Caco-2 (cell line): Measurements from ENCODE around the gene ITPR3. TPM values are rescaled to one million over a fixed set of nuclear protein-coding genes. Genes with fewer than 3 reads are reported as not detected.

ENCODE experiments used
- BruUV-seq: library from RNA; stranded (reverse); fragments of 400-500 nt; replicated peaks from 2 replicates; lab custom pipeline; 2021; lab: Mats Ljungman, UMichigan
- CTCF ChIA-PET: fragments of 300-600 bp; sonication (Branson Sonifier 250); formaldehyde crosslinking; loops from one replicate; lab custom pipeline; 2022; ENCODE audit warnings: antibody characterized with exemption; lab: Charles Lee
- POLR2A ChIA-PET: fragments of 300-600 bp; sonication (Branson Sonifier 250); formaldehyde crosslinking; loops from one replicate; lab custom pipeline; 2022; ENCODE audit warnings: antibody characterized with exemption; lab: Charles Lee
- DNase-seq, 2 experiments: peaks; one replicate each; pipeline versions ENCODE4 v3.0.0 to v3.0.0-alpha.2; 2020 to 2022
- H3K27me3 ChIP-seq: replicated peaks from 2 replicates; pipeline ENCODE4 v1.6.0; 2011; ENCODE audit warnings: low read length; ENCODE audit not compliant: control insufficient read depth, insufficient read depth
- H3K36me3 ChIP-seq: 2 replicates; pipeline ENCODE4 v1.5.1; 2011; ENCODE audit warnings: low read length; ENCODE audit not compliant: control insufficient read depth, insufficient read depth
- H3K4me1 ChIP-seq: fragments of 250-450 bp; sonication (Bioruptor Pico); 2 replicates; pipeline ENCODE4 v1.5.1; 2020; ENCODE audit warnings: mild to moderate bottlenecking
- H3K4me3 ChIP-seq: 2 replicates; pipeline ENCODE4 v1.5.1; 2011; ENCODE audit warnings: low read depth, mild to moderate bottlenecking, control low read depth, low read length
- H3K9me3 ChIP-seq: fragments of 250-450 bp; sonication (Bioruptor Pico); 2 replicates; pipeline ENCODE4 v1.5.1; 2020; ENCODE audit warnings: mild to moderate bottlenecking, moderate library complexity
- H3K27ac Mint-ChIP-seq: one replicate; pipeline ENCODE4 v1.8.0; 2022; ENCODE audit warnings: mixed read lengths; ENCODE audit not compliant: unreplicated experiment
- H3K27me3 Mint-ChIP-seq: one replicate; pipeline ENCODE4 v1.8.0; 2022; ENCODE audit warnings: mixed read lengths; ENCODE audit not compliant: insufficient read depth, unreplicated experiment
- H3K36me3 Mint-ChIP-seq: one replicate; pipeline ENCODE4 v1.8.0; 2022; ENCODE audit warnings: mild to moderate bottlenecking, mixed read lengths; ENCODE audit not compliant: insufficient read depth, unreplicated experiment
- H3K4me1 Mint-ChIP-seq: one replicate; pipeline ENCODE4 v1.8.0; 2022; ENCODE audit warnings: low read depth, mixed read lengths; ENCODE audit not compliant: unreplicated experiment
- H3K4me3 Mint-ChIP-seq: one replicate; pipeline ENCODE4 v1.8.0; 2022; ENCODE audit warnings: mild to moderate bottlenecking, moderate library complexity, mixed read lengths; ENCODE audit not compliant: unreplicated experiment
- H3K9me3 Mint-ChIP-seq: one replicate; pipeline ENCODE4 v1.8.0; 2022; ENCODE audit warnings: mixed read lengths; ENCODE audit not compliant: unreplicated experiment
- CTCF ChIP-seq, 2 experiments: fragments of 200-600 bp in 1 of 2; IDR thresholded peaks; 1 replicate in 1 of 2; 2 replicates in 1 of 2; pipeline versions ENCODE4 v1.5.1 to v1.8.0; 2011 to 2022; ENCODE audit warnings: antibody characterized with exemption in 1 of 2, control low read depth in 1 of 2, inconsistent platforms in 1 of 2, low read depth in 1 of 2, low read length in 1 of 2, mild to moderate bottlenecking in 1 of 2, moderate library complexity in 1 of 2; ENCODE audit not compliant: insufficient read depth in 1 of 2, severe bottlenecking in 1 of 2, unreplicated experiment in 1 of 2
- intact Hi-C: fragments of 100-400 bp; cut with micrococcal nuclease; formaldehyde crosslinking; loops from one replicate; pipeline ENCODE4 v1.10.0; 2022; ENCODE audit not compliant: unreplicated experiment
- total RNA-seq: library from RNA; stranded (reverse); gene quantifications from 2 replicates; pipeline ENCODE4 v1.2.3, GENCODE V29; 2022

ITPR3 gene
- total RNA-seq, 1 experiment from 2014 or later = 42.1 TPM

- no peak overlapping the region for H3K27ac Mint-ChIP-seq
- no peaks in the 10 kb centered on the region for H3K27me3 Mint-ChIP-seq
- DNase-seq = no peak
- H3K36me3 Mint-ChIP-seq = no peaks in the 10 kb centered on the region
- H3K9me3 ChIP-seq = no peaks in the 10 kb centered on the region
- intact Hi-C loops = no loop called here
- H3K4me1 ChIP-seq = no peaks in the 10 kb centered on the region; the same call in 1 of the 2 replicates
- BruUV-seq = no TSS peak
- ChIA-PET CTCF (no interaction called here), POLR2A (no interaction called here)
- H3K27me3 ChIP-seq = no peaks in the 10 kb centered on the region
- peaks cover 10% of the 10 kb centered on the region for H3K9me3 Mint-ChIP-seq
- H3K36me3 ChIP-seq = no peaks in the 10 kb centered on the region
- TF ChIP-seq CTCF (IDR thresholded peaks at IDR 0.05; ENCODE audit: insufficient read depth in 1 of 2, low read depth in 1 of 2, low read length in 1 of 2, severe bottlenecking in 1 of 2, unreplicated experiment in 1 of 2) = no peak
- no peak overlapping the region for H3K4me3 Mint-ChIP-seq
- H3K4me3 ChIP-seq = no peak overlapping the region
- no peaks in the 10 kb centered on the region for H3K4me1 Mint-ChIP-seq
These were observed 18.9 kb upstream of the ITPR3 start for GRCh38 chr6:33602180-33602579.

- H3K4me3 Mint-ChIP-seq = no peak overlapping the region
- ChIA-PET CTCF (no interaction called here), POLR2A (no interaction called here)
- no peaks in the 10 kb centered on the region for H3K36me3 ChIP-seq
- H3K27me3 ChIP-seq = no peaks in the 10 kb centered on the region
- intact Hi-C loops = no loop called here
- H3K27ac Mint-ChIP-seq = no peak overlapping the region
- no TSS peak for BruUV-seq
- H3K4me3 ChIP-seq = no peak overlapping the region
- no peak for DNase-seq
- peaks cover 5% of the 10 kb centered on the region for H3K4me1 Mint-ChIP-seq
- no peak for TF ChIP-seq CTCF (IDR thresholded peaks at IDR 0.05; ENCODE audit: insufficient read depth in 1 of 2, low read depth in 1 of 2, low read length in 1 of 2, severe bottlenecking in 1 of 2, unreplicated experiment in 1 of 2)
- peaks cover 4% of the 10 kb centered on the region for H3K4me1 ChIP-seq
- H3K9me3 Mint-ChIP-seq = peaks cover 10% of the 10 kb centered on the region
- H3K36me3 Mint-ChIP-seq = no peaks in the 10 kb centered on the region
- no peaks in the 10 kb centered on the region for H3K9me3 ChIP-seq
- no peaks in the 10 kb centered on the region for H3K27me3 Mint-ChIP-seq
These were observed 15.9 kb upstream of the ITPR3 start for GRCh38 chr6:33604941-33605854.

- no peak overlapping the region for H3K4me3 ChIP-seq
- ChIA-PET POLR2A (interaction anchor here (0.7 kb wide), 1 partner anchor 9 kb away, joined by 4 read pairs; no protein-coding TSS in a partner anchor), CTCF (no interaction called here)
- BruUV-seq = no TSS peak
- Mint-ChIP-seq H3K4me1 (peaks cover 8% of the 10 kb centered on the region), H3K9me3 (peaks cover 10% of the 10 kb centered on the region), H3K27me3 (no peaks in the 10 kb centered on the region), H3K36me3 (no peaks in the 10 kb centered on the region), H3K4me3 (no peak overlapping the region), H3K27ac (no peak overlapping the region)
- TF ChIP-seq CTCF (IDR thresholded peaks at IDR 0.05; ENCODE audit: insufficient read depth in 1 of 2, low read depth in 1 of 2, low read length in 1 of 2, severe bottlenecking in 1 of 2, unreplicated experiment in 1 of 2) = no peak
- no peaks in the 10 kb centered on the region for H3K36me3 ChIP-seq
- intact Hi-C loops = no loop called here
- peaks cover 13% of the 10 kb centered on the region for H3K4me1 ChIP-seq
- H3K27me3 ChIP-seq = no peaks in the 10 kb centered on the region
- H3K9me3 ChIP-seq = no peaks in the 10 kb centered on the region
- DNase-seq = no peak
These were observed 14.5 kb upstream of the ITPR3 start for GRCh38 chr6:33606642-33607041.
